ENCODE data around the gene KCNQ1. TPM values are rescaled to one million over a fixed set of nuclear protein-coding genes. Genes with fewer than 3 reads are reported as not detected.

The KCNQ1 gene
- total and polyA plus RNA-seq, 2 of the 13 experiments (the other 11 are each of a cell fraction or from before 2014, with no cell fraction given), result 0.02 to 0.08 TPM

DNA sequence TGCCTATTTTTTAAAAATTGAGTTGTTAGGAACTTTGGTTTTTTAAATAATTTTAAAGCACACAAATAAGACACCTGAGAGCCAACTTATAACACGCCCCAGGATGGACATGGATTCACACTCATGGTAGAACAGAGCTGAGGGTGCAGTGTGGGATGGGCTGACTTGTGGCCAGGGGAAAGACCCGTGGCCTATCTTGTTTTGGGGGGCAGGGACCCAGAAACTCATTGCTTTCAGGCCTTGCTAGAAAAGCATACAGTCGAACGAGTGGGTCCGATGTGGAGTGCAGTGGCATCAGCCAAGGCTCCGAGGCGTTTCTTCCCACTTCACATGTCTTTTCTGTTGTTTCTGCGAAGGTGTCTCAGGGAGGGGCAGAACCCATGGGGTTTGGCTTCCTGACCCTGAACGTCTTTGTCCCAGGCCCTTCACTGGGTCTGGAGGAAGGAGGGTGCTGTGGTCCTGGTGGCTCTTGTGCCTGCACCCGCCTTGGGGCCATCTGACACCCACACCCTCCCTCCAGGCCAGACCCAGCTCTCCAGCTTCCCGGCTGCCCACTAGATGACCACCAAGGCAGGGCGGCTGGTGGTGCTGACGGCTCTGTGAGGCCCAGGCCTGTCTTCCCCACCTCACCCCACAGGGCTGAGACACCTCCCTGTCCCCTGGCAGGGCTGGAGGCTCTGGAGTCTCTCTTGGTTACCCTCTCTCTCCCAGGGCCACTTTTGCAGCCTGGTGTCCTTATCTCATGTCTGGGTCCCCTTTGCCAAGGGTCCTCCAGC lies 120.8 kb downstream of the KCNQ1 start:
- TF ChIP-seq, protein P1, sequence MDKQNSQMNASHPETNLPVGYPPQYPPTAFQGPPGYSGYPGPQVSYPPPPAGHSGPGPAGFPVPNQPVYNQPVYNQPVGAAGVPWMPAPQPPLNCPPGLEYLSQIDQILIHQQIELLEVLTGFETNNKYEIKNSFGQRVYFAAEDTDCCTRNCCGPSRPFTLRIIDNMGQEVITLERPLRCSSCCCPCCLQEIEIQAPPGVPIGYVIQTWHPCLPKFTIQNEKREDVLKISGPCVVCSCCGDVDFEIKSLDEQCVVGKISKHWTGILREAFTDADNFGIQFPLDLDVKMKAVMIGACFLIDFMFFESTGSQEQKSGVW (CRISPR knock-in tag; IDR thresholded peaks at IDR 0.05; ENCODE audit: borderline replicate concordance), result no peak
- TF ChIP-seq MIER3 (CRISPR knock-in tag; IDR thresholded peaks at IDR 0.05; ENCODE audit: borderline replicate concordance), result no peak
- TF ChIP-seq RFX3 (CRISPR knock-in tag; IDR thresholded peaks at IDR 0.05), result no peak
- TF ChIP-seq KLF12 (CRISPR knock-in tag; IDR thresholded peaks at IDR 0.05; ENCODE audit: borderline replicate concordance), result no peak
- no peak for TF ChIP-seq ZSCAN30 (CRISPR knock-in tag; IDR thresholded peaks at IDR 0.05)
- TF ChIP-seq ZNF496 (CRISPR knock-in tag; IDR thresholded peaks at IDR 0.05; ENCODE audit: insufficient replicate concordance), result no peak
- no peak for TF ChIP-seq TRIM22 (IDR thresholded peaks at IDR 0.05)
- TF ChIP-seq SYNCRIP (IDR thresholded peaks at IDR 0.05; ENCODE audit: insufficient read depth, low read depth, low read length), result no peak
- TF ChIP-seq KLF13 (CRISPR knock-in tag; IDR thresholded peaks at IDR 0.05), result no peak
- TF ChIP-seq, protein P2, sequence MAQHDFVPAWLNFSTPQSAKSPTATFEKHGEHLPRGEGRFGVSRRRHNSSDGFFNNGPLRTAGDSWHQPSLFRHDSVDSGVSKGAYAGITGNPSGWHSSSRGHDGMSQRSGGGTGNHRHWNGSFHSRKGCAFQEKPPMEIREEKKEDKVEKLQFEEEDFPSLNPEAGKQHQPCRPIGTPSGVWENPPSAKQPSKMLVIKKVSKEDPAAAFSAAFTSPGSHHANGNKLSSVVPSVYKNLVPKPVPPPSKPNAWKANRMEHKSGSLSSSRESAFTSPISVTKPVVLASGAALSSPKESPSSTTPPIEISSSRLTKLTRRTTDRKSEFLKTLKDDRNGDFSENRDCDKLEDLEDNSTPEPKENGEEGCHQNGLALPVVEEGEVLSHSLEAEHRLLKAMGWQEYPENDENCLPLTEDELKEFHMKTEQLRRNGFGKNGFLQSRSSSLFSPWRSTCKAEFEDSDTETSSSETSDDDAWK (CRISPR knock-in tag; IDR thresholded peaks at IDR 0.05), result no peak
- no peak for TF ChIP-seq REPIN1 (CRISPR knock-in tag; IDR thresholded peaks at IDR 0.05; ENCODE audit: borderline replicate concordance, low read depth)
- no peak for TF ChIP-seq TBL1XR1 (IDR thresholded peaks at IDR 0.05; ENCODE audit: borderline replicate concordance, low read length, partially characterized antibody)
- TF ChIP-seq TEAD3 (CRISPR knock-in tag; optimal IDR thresholded peaks at IDR 0.05; ENCODE audit: borderline replicate concordance), result no peak
- TF ChIP-seq ZFP90 (CRISPR knock-in tag; IDR thresholded peaks at IDR 0.05; ENCODE audit: borderline replicate concordance), result no peak
- no peak for TF ChIP-seq ZNF784 (CRISPR knock-in tag; IDR thresholded peaks at IDR 0.05; ENCODE audit: borderline replicate concordance)
- TF ChIP-seq JDP2 (CRISPR knock-in tag; IDR thresholded peaks at IDR 0.05; ENCODE audit: borderline replicate concordance), result no peak
- no peak for TF ChIP-seq JUN (CRISPR knock-in tag; IDR thresholded peaks at IDR 0.05)
- no peak for TF ChIP-seq TCF7 (IDR thresholded peaks at IDR 0.05; ENCODE audit: low read depth)
- TF ChIP-seq, protein P3, sequence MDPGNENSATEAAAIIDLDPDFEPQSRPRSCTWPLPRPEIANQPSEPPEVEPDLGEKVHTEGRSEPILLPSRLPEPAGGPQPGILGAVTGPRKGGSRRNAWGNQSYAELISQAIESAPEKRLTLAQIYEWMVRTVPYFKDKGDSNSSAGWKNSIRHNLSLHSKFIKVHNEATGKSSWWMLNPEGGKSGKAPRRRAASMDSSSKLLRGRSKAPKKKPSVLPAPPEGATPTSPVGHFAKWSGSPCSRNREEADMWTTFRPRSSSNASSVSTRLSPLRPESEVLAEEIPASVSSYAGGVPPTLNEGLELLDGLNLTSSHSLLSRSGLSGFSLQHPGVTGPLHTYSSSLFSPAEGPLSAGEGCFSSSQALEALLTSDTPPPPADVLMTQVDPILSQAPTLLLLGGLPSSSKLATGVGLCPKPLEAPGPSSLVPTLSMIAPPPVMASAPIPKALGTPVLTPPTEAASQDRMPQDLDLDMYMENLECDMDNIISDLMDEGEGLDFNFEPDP (CRISPR knock-in tag; conservative IDR thresholded peaks at IDR 0.05), result no peak
- no peak for TF ChIP-seq ISX (CRISPR knock-in tag; conservative IDR thresholded peaks at IDR 0.05)

More for the DNA sequence above, 120.8 kb downstream of the KCNQ1 start:
- no peak overlapping the region for H3K4me2 ChIP-seq (ENCODE audit: low read depth, low read length)
- no peaks in the 10 kb centered on the region for H3K9me3 ChIP-seq (ENCODE audit: low read length)
- FAIRE-seq (no peak), ATAC-seq (no peak), DNase-seq (ENCODE audit: low spot score) (no peak)
- CTCF ChIA-PET (ENCODE audit: low intra/inter-chr PET ratio, low total read pairs), result no interaction called here
- POLR2A ChIA-PET, result no interaction called here
- WGBS (ENCODE audit: low lambda C conversion rate), result 97% methylated on average over 8 of the region's 13 CpGs
- intact Hi-C loops (cut with micrococcal nuclease; ENCODE audit: unreplicated experiment), result no loop called here
- no peak overlapping the region for H3K9ac ChIP-seq (ENCODE audit: insufficient read depth, low read depth, low read length)
- H3K36me3 ChIP-seq (replicated peaks in 1 of 2; ENCODE audit: control insufficient read depth in 1 of 2, insufficient read depth in 2 of 2, low read length in 2 of 2), result no peaks in the 10 kb centered on the region
- H3K4me3 ChIP-seq (replicated peaks in 1 of 3; ENCODE audit: insufficient read depth in 1 of 3, low read depth in 2 of 3, low read length in 3 of 3), result no peak overlapping the region
- H2AFZ ChIP-seq (ENCODE audit: low read length), result no peak overlapping the region
- no peaks in the 10 kb centered on the region for H4K20me1 ChIP-seq (ENCODE audit: insufficient read depth, low read length)
- H3K27me3 ChIP-seq (ENCODE audit: control insufficient read depth in 1 of 2, insufficient read depth in 2 of 2, low read length in 2 of 2), result no peaks in the 10 kb centered on the region
- H3K4me1 ChIP-seq (ENCODE audit: insufficient read depth, low read length), result peaks cover 78% of the 10 kb centered on the region
- peak overlapping the region; percentile 91 for H3K27ac ChIP-seq (ENCODE audit: extremely low read length, insufficient read depth, low read length)
- in situ Hi-C loops (cut with HindIII; ENCODE audit: extremely low pct_ligation_motif_present, low pct_unique_long_range_greater_than_20kb), result no loop called here
- no peaks in the 10 kb centered on the region for H3K79me2 ChIP-seq (ENCODE audit: insufficient read depth, low read length)
- no TSS peak for BruUV-seq (replicated peaks)

Data from HepG2 (cell line).